ENCODE results near the gene MZT2B. TPM values are rescaled to one million over a fixed set of nuclear protein-coding genes. Genes with fewer than 3 reads are reported as not detected.
"Not testable (repeated sequence)": the region's sequence is repeated elsewhere in the genome, so short reads cannot be mapped to it uniquely, and the experiment has no call there.

The MZT2B gene
- polyA plus RNA-seq, 12 donors: 61.5 to 155 (median 94.9) TPM; not detected in 1

- DNase-seq: no peak
Observed at GRCh38 chr2:130165293-130166016, 16.6 kb upstream of the MZT2B start.

- DNase-seq: not testable (repeated sequence)
Observed at GRCh38 chr2:130166611-130167010, 15.5 kb upstream of the MZT2B start.

- not testable (repeated sequence) for DNase-seq
Observed at GRCh38 chr2:130169163-130169562, 12.9 kb upstream of the MZT2B start.

GRCh38 chr2:130169896-130170295, 12.2 kb upstream of the MZT2B start:
- DNase-seq: no peak

GRCh38 chr2:130174866-130175265, 7.2 kb upstream of the MZT2B start:
- DNase-seq: not testable (repeated sequence)

GRCh38 chr2:130180404-130181324, 1.4 kb upstream of the MZT2B start:
- not testable (repeated sequence) for DNase-seq

- peak; percentile 97 for DNase-seq
Observed at GRCh38 chr2:130181325-130181879, 660 bp upstream of the MZT2B start, which contains the start of gene SMPD4. SMPD4 (minus strand) TSS chr2:130181602; CDS start chr2:130176592, 5,010 bp downstream.

GRCh38 chr2:130182826-130183511, 907 bp downstream of the MZT2B start:
- not testable (repeated sequence) for DNase-seq

- peak; percentile 41 for DNase-seq
Observed at GRCh38 chr2:130183512-130184373, 1.7 kb downstream of the MZT2B start.

- DNase-seq: no peak
Observed at GRCh38 chr2:130185436-130185835, 3.4 kb downstream of the MZT2B start.

- DNase-seq: no peak
Observed at GRCh38 chr2:130185896-130186295, 3.8 kb downstream of the MZT2B start.

- no peak for DNase-seq
Observed at GRCh38 chr2:130186391-130186790, 4.3 kb downstream of the MZT2B start.

GRCh38 chr2:130187268-130187667, 5.2 kb downstream of the MZT2B start:
- no peak for DNase-seq

- DNase-seq: not testable (repeated sequence)
Observed at GRCh38 chr2:130187859-130188792, 6.1 kb downstream of the MZT2B start.

GRCh38 chr2:130188958-130189357, 6.9 kb downstream of the MZT2B start:
- not testable (repeated sequence) for DNase-seq

- no peak for DNase-seq
Observed at GRCh38 chr2:130190237-130190636, 8.2 kb downstream of the MZT2B start.

- DNase-seq: not testable (repeated sequence)
Observed at GRCh38 chr2:130191319-130191718, 9.3 kb downstream of the MZT2B start.

GRCh38 chr2:130192451-130192850, 10.4 kb downstream of the MZT2B start:
- DNase-seq: not testable (repeated sequence)

- DNase-seq: not testable (repeated sequence)
Observed at GRCh38 chr2:130193824-130194223, 11.8 kb downstream of the MZT2B start.

All from muscle of arm (tissue), 12 donors.